ENCODE measurements around the gene GNA12. TPM values are rescaled to one million over a fixed set of nuclear protein-coding genes. Genes with fewer than 3 reads are reported as not detected.

The GNA12 gene
- total and polyA plus RNA-seq, 9 of the 15 experiments (the other 6 are each of a cell fraction or from before 2014, with no cell fraction given): 0.65 to 32.7 (median 9.6) TPM

DNA sequence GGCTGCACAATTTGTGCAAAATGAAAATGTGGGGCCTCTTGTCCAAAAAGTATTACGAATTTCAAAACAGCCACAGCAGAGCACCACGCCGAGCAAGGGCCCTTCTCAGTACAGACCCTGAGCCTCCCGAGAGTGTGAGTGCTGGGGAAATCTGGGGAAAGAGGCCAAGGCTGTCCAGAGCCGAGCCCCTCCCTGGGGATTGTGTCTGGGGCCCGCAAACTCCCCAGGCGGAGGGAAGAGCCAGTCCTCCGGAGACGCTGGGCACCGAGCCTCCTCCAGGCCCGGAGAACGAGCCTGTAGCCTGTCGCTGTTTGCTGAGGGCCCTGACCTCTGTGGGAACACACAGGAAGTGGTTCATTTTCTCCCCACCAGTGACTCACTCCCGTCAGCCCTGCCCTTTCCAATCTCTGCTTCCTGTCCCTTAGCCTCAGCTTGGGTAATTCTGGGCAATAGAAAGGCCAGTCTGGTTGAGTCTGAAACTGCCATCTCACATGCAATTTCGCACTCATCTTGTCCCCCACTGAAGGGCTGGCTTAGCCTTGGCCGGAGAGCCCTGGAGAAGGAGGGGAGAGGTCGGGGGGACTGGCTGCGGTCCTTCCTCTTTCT is 19.5 kb upstream of the GNA12 start (continued):
- no peak for TF ChIP-seq HDAC3 (IDR thresholded peaks at IDR 0.05; ENCODE audit: borderline replicate concordance, partially characterized antibody)
- TF ChIP-seq HDAC1 (IDR thresholded peaks at IDR 0.05): peak in 1 of 2 experiments; percentile 89; a peak in 2 of 4 replicates
- peak; percentile 64; the same call in 1 of the 2 replicates for TF ChIP-seq PHF8 (IDR thresholded peaks at IDR 0.05; ENCODE audit: borderline replicate concordance, low read length)
- no peak for TF ChIP-seq FOXK2 (conservative IDR thresholded peaks at IDR 0.05 in 1 of 2, IDR thresholded peaks at IDR 0.05 in 1 of 2; ENCODE audit: low read depth in 2 of 2)
- no peak for TF ChIP-seq KHSRP (IDR thresholded peaks at IDR 0.05)
- TF ChIP-seq ZBED1 (IDR thresholded peaks at IDR 0.05): no peak
- no peak for TF ChIP-seq ZNF589 (CRISPR knock-in tag; IDR thresholded peaks at IDR 0.05; ENCODE audit: low read depth)
- TF ChIP-seq TCF7L2 (IDR thresholded peaks at IDR 0.05; ENCODE audit: low read depth, low read length): no peak
- TF ChIP-seq POLR2AphosphoS2 (IDR thresholded peaks at IDR 0.05; ENCODE audit: low read length): no peak
- no peak for TF ChIP-seq ZNF274 (IDR thresholded peaks at IDR 0.05; ENCODE audit: borderline replicate concordance, low read depth, low read length)
- TF ChIP-seq, protein P1, sequence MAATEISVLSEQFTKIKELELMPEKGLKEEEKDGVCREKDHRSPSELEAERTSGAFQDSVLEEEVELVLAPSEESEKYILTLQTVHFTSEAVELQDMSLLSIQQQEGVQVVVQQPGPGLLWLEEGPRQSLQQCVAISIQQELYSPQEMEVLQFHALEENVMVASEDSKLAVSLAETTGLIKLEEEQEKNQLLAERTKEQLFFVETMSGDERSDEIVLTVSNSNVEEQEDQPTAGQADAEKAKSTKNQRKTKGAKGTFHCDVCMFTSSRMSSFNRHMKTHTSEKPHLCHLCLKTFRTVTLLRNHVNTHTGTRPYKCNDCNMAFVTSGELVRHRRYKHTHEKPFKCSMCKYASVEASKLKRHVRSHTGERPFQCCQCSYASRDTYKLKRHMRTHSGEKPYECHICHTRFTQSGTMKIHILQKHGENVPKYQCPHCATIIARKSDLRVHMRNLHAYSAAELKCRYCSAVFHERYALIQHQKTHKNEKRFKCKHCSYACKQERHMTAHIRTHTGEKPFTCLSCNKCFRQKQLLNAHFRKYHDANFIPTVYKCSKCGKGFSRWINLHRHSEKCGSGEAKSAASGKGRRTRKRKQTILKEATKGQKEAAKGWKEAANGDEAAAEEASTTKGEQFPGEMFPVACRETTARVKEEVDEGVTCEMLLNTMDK (IDR thresholded peaks at IDR 0.05; ENCODE audit: borderline replicate concordance, insufficient read depth, low read depth, low read length, poor library complexity, severe bottlenecking): no peak
- no peak for TF ChIP-seq ZNF316 (IDR thresholded peaks at IDR 0.05)
- TF ChIP-seq CEBPB (tag; IDR thresholded peaks at IDR 0.05): no peak
- 0 out of 4 replicates have a peak, but pooled peaks of 1 of the 2 experiments have one; percentile 15 for TF ChIP-seq ETV6 (IDR thresholded peaks at IDR 0.05; ENCODE audit: borderline replicate concordance in 1 of 2, low read depth in 2 of 2, low read length in 1 of 2)
- no peak for TF ChIP-seq ETV6 (CRISPR knock-in tag; IDR thresholded peaks at IDR 0.05; ENCODE audit: borderline replicate concordance)
- TF ChIP-seq, protein P2, sequence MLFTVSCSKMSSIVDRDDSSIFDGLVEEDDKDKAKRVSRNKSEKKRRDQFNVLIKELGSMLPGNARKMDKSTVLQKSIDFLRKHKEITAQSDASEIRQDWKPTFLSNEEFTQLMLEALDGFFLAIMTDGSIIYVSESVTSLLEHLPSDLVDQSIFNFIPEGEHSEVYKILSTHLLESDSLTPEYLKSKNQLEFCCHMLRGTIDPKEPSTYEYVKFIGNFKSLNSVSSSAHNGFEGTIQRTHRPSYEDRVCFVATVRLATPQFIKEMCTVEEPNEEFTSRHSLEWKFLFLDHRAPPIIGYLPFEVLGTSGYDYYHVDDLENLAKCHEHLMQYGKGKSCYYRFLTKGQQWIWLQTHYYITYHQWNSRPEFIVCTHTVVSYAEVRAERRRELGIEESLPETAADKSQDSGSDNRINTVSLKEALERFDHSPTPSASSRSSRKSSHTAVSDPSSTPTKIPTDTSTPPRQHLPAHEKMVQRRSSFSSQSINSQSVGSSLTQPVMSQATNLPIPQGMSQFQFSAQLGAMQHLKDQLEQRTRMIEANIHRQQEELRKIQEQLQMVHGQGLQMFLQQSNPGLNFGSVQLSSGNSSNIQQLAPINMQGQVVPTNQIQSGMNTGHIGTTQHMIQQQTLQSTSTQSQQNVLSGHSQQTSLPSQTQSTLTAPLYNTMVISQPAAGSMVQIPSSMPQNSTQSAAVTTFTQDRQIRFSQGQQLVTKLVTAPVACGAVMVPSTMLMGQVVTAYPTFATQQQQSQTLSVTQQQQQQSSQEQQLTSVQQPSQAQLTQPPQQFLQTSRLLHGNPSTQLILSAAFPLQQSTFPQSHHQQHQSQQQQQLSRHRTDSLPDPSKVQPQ (CRISPR knock-in tag; IDR thresholded peaks at IDR 0.05; ENCODE audit: borderline replicate concordance): no peak
- TF ChIP-seq ZNF408 (CRISPR knock-in tag; IDR thresholded peaks at IDR 0.05; ENCODE audit: low read depth): no peak
- TF ChIP-seq PRMT5 (CRISPR knock-in tag; IDR thresholded peaks at IDR 0.05): no peak
- TF ChIP-seq ZNF507 (tag; conservative IDR thresholded peaks at IDR 0.05): no peak
- TF ChIP-seq DPF2 (IDR thresholded peaks at IDR 0.05): peak; percentile 51; the same call in 1 of the 2 replicates
- peak; percentile 61 to 99; a peak in 3 of 4 replicates for TF ChIP-seq RCOR1 (IDR thresholded peaks at IDR 0.05; ENCODE audit: borderline replicate concordance in 1 of 2, low read depth in 2 of 2, low read length in 2 of 2)
- TF ChIP-seq SP1 (CRISPR knock-in tag; IDR thresholded peaks at IDR 0.05): no peak
- no peak for TF ChIP-seq CAMTA2 (CRISPR knock-in tag; conservative IDR thresholded peaks at IDR 0.05)
- TF ChIP-seq, protein P3, sequence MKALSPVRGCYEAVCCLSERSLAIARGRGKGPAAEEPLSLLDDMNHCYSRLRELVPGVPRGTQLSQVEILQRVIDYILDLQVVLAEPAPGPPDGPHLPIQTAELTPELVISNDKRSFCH (CRISPR knock-in tag; IDR thresholded peaks at IDR 0.05): no peak
- TF ChIP-seq, protein P3 (tag; IDR thresholded peaks at IDR 0.05): no peak
- no peak for TF ChIP-seq KLF13 (tag; IDR thresholded peaks at IDR 0.05; ENCODE audit: borderline replicate concordance, low read depth)

Data from K562 (cell line).